Activated CD8-positive, alpha-beta memory T cell treated with anti-CD3 and anti-CD28 coated beads for 1 hour (primary cell): ENCODE results near the gene DNAH14.

Source experiments
- DNase-seq, 2 donors: peaks; one replicate each; pipeline ENCODE4 v3.0.0-alpha.2; 2020; ENCODE audit warnings: low read depth in 1 of 2; ENCODE audit errors: extremely low read depth in 1 of 2

DNAH14 gene

GRCh38 chr1:225424562-225425200, 495.2 kb downstream of the DNAH14 start:
- DNase-seq = no peak

- no peak for DNase-seq
These were observed 495.8 kb downstream of the DNAH14 start for GRCh38 chr1:225425201-225425786.

- DNase-seq = no peak
These were observed 497.1 kb downstream of the DNAH14 start for GRCh38 chr1:225426395-225427234.

GRCh38 chr1:225427235-225428067, 498.0 kb downstream of the DNAH14 start, which contains the start of gene LBR:
Gene LBR, minus strand, starts transcription at chr1:225428038. Its CDS starts 3,963 bp downstream, at chr1:225424075.
- peak in 1 of 2 donors; percentile 27 for DNase-seq

- peak; percentile 66 to 88 for DNase-seq
These were observed 498.8 kb downstream of the DNAH14 start for GRCh38 chr1:225428068-225428880.

- no peak for DNase-seq
These were observed 499.5 kb downstream of the DNAH14 start for GRCh38 chr1:225428881-225429455.

GRCh38 chr1:225430301-225430700, 500.8 kb downstream of the DNAH14 start:
- DNase-seq = no peak

GRCh38 chr1:225431081-225431863, 501.8 kb downstream of the DNAH14 start:
- no peak for DNase-seq

GRCh38 chr1:225434046-225434445, 504.6 kb downstream of the DNAH14 start:
- DNase-seq = no peak

GRCh38 chr1:225435076-225435475, 505.6 kb downstream of the DNAH14 start:
- no peak for DNase-seq

GRCh38 chr1:225435487-225435886, 506.0 kb downstream of the DNAH14 start:
- no peak for DNase-seq

- no peak for DNase-seq
These were observed 506.5 kb downstream of the DNAH14 start for GRCh38 chr1:225435957-225436392.

GRCh38 chr1:225437710-225438437, 508.4 kb downstream of the DNAH14 start:
- no peak for DNase-seq

- no peak for DNase-seq
These were observed 511.1 kb downstream of the DNAH14 start for GRCh38 chr1:225440380-225441221.

- DNase-seq = no peak
These were observed 512.0 kb downstream of the DNAH14 start for GRCh38 chr1:225441314-225442122.

GRCh38 chr1:225442123-225442505, 512.6 kb downstream of the DNAH14 start:
- no peak for DNase-seq
